Lung (tissue), 12 donors: ENCODE results near the gene CYP27C1. TPM values are rescaled to one million over a fixed set of nuclear protein-coding genes. Genes with fewer than 3 reads are reported as not detected.

Source experiments
- ATAC-seq: fragments of 200-7000 bp; cut with Tn5 transposase; one replicate; pipeline ENCODE4 v1.9.1; 2020; ENCODE audit warnings: moderate number of reproducible peaks; ENCODE audit not compliant: insufficient read depth, low FRiP score
- DNase-seq, 3 donors: peaks; one replicate each; pipeline ENCODE4 v3.0.0-alpha.2; 2013 to 2017
- H3K27ac ChIP-seq, 2 donors: one replicate each; pipeline ENCODE4 v1.5.1; 2013; ENCODE audit warnings: mild to moderate bottlenecking in 2 of 2, moderate library complexity in 2 of 2, control low read depth in 1 of 2, inconsistent platforms in 1 of 2, low read depth in 1 of 2, low read length in 1 of 2
- H3K27me3 ChIP-seq, 3 donors: one replicate each; pipeline ENCODE4 v1.5.1; 2013; ENCODE audit warnings: low read length in 2 of 3; ENCODE audit not compliant: control insufficient read depth in 3 of 3, insufficient read depth in 3 of 3
- H3K36me3 ChIP-seq, 4 donors: one replicate each; pipeline ENCODE4 v1.5.1; 2013; ENCODE audit warnings: low read length in 4 of 4, mild to moderate bottlenecking in 1 of 4, moderate library complexity in 1 of 4; ENCODE audit not compliant: control insufficient read depth in 4 of 4, insufficient read depth in 4 of 4
- H3K4me1 ChIP-seq, 5 donors: one replicate each; pipeline ENCODE4 v1.5.1; 2013; ENCODE audit warnings: low read length in 5 of 5, mild to moderate bottlenecking in 2 of 5, moderate library complexity in 1 of 5; ENCODE audit not compliant: control insufficient read depth in 5 of 5, insufficient read depth in 5 of 5
- H3K4me3 ChIP-seq: one replicate; pipeline ENCODE4 v1.5.1; 2013; ENCODE audit warnings: mild to moderate bottlenecking, control low read depth, moderate library complexity
- H3K9ac ChIP-seq, 2 donors: one replicate each; pipeline ENCODE4 v1.5.1; 2013; ENCODE audit warnings: low read length in 2 of 2, control low read depth in 1 of 2; ENCODE audit not compliant: insufficient read depth in 1 of 2
- H3K9me3 ChIP-seq, 4 donors: one replicate each; pipeline ENCODE4 v1.5.1; 2013; ENCODE audit warnings: low read length in 3 of 4, mild to moderate bottlenecking in 1 of 4, moderate library complexity in 1 of 4; ENCODE audit not compliant: control insufficient read depth in 4 of 4, insufficient read depth in 3 of 4
- WGBS, 2 donors: extraction: QIAGEN DNeasy Blood & Tissue Kit; methylation state at CpG; one replicate each; pipeline ENCODE4 v1.1.7; 2013; 5-methylcytosine and 5-hydroxymethylcytosine counted together
- polyA plus RNA-seq, 2 donors: library from polyadenylated mRNA; stranded (reverse); fragments of 200-250 nt; gene quantifications; one replicate each; pipeline ENCODE4 v1.2.1, GENCODE V29; 2013
- total RNA-seq, 2 donors: library from RNA; depleted of rRNA in 1 of 2; stranded (reverse); fragments of >200 nt in 1 of 2; gene quantifications; one replicate each; pipeline ENCODE4 v1.2.1, GENCODE V29; 2014 to 2021
- TF ChIP-seq, protein P1 (sequence below): IDR thresholded peaks from 2 replicates; pipeline ENCODE4 v1.5.1; 2012; ENCODE audit warnings: mild to moderate bottlenecking; ENCODE audit errors: control extremely low read depth, extremely low read depth
- donor health status: control.
- donor health status: control.
- donor health status: Bipolar disorder and iron deficiency.
- donor health status: healthy.
- donor health status: DM: yes; HTN: yes; CAD: no.

The CYP27C1 gene
- total and polyA plus RNA-seq, 4 donors, result 0.04 to 2.9 (median 0.07) TPM

DNA sequence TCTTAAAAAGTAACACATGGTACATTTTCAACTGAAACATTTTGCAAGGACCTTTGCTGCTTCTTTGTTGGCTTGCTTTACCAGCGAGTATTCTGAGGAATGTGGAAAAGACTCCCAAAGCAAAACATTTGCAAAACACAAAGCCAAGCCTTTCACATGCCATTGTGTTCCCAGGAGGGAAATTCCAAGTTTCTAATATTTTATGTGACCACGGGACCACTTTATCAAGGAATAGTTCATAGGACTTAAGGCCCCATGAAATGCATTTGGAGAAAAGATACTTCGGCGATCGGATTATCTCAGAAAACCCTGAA, 26.2 kb downstream of the CYP27C1 start:
- Histone ChIP-seq H3K4me1 (peaks cover 0 to 23% (median 7%) of the 10 kb centered on the region in 5 donors), H3K27ac (no peak overlapping the region), H3K27me3 (no peaks in the 10 kb centered on the region), H3K9me3 (peaks cover 0 to 3% (median 0%) of the 10 kb centered on the region in 4 donors), H3K9ac (peak overlapping the region in 1 of 2 donors; percentile 3), H3K4me3 (no peak overlapping the region), H3K36me3 (peaks cover 0 to 2% (median 0%) of the 10 kb centered on the region in 4 donors)
- WGBS, 2 donors, result 69 to 79% methylated on average over 5 of the region's 5 CpGs
- no peak for ATAC-seq
- peak in 2 of 3 donors; percentile 87 to 92 for DNase-seq
- TF ChIP-seq, protein P1, sequence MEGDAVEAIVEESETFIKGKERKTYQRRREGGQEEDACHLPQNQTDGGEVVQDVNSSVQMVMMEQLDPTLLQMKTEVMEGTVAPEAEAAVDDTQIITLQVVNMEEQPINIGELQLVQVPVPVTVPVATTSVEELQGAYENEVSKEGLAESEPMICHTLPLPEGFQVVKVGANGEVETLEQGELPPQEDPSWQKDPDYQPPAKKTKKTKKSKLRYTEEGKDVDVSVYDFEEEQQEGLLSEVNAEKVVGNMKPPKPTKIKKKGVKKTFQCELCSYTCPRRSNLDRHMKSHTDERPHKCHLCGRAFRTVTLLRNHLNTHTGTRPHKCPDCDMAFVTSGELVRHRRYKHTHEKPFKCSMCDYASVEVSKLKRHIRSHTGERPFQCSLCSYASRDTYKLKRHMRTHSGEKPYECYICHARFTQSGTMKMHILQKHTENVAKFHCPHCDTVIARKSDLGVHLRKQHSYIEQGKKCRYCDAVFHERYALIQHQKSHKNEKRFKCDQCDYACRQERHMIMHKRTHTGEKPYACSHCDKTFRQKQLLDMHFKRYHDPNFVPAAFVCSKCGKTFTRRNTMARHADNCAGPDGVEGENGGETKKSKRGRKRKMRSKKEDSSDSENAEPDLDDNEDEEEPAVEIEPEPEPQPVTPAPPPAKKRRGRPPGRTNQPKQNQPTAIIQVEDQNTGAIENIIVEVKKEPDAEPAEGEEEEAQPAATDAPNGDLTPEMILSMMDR, result no peak

DNA sequence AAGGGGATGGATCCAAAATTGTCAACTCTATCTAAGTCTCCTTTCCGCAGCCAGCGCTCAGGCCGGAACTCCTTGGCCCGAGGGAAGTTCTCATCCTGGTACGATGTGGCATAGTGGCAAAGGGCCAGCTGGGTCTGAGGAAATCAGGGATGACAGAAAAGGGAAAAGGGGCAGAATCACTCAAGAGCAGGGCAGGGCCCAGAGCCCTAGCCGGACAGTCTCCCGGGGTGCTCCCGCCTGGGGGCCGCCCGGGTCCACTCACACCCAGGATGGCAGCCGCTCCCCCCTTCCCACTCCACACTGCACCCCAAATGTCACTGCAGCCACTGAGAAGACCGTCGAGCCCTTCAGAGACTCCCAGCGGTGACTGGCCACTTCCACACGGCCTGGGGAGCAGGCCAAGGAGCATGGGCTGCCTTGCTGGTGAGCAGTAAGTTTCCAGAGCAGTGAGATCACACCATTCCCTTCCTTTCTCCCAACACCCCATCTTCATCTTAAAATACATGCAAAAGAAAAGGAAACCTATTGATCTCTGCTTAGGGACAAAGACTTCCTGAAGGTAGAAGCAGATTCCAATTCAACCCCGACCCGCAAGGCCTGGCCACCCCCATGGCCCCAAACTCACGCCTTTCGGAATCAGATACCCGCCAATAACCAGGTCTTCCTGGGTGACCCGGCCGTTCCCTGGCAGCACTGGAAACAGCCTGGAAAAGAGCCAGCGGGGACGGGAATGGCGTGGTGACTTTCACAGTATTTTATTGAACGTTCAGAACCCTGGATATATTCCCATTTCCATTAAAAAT, 26.7 kb downstream of the CYP27C1 start:
- 71 to 85% methylated on average over 26 of the region's 26 CpGs for WGBS, 2 donors
- Histone ChIP-seq H3K9me3 (peaks cover 0 to 3% (median 0%) of the 10 kb centered on the region in 4 donors), H3K36me3 (peaks cover 0 to 2% (median 0%) of the 10 kb centered on the region in 4 donors), H3K4me3 (no peak overlapping the region), H3K27me3 (no peaks in the 10 kb centered on the region), H3K4me1 (peaks cover 0 to 23% (median 7%) of the 10 kb centered on the region in 5 donors), H3K27ac (no peak overlapping the region), H3K9ac (no peak overlapping the region)
- ATAC-seq (no peak), DNase-seq (peak in 2 of 3 donors; percentile 86 to 90)
- TF ChIP-seq, protein P1, result no peak

DNA sequence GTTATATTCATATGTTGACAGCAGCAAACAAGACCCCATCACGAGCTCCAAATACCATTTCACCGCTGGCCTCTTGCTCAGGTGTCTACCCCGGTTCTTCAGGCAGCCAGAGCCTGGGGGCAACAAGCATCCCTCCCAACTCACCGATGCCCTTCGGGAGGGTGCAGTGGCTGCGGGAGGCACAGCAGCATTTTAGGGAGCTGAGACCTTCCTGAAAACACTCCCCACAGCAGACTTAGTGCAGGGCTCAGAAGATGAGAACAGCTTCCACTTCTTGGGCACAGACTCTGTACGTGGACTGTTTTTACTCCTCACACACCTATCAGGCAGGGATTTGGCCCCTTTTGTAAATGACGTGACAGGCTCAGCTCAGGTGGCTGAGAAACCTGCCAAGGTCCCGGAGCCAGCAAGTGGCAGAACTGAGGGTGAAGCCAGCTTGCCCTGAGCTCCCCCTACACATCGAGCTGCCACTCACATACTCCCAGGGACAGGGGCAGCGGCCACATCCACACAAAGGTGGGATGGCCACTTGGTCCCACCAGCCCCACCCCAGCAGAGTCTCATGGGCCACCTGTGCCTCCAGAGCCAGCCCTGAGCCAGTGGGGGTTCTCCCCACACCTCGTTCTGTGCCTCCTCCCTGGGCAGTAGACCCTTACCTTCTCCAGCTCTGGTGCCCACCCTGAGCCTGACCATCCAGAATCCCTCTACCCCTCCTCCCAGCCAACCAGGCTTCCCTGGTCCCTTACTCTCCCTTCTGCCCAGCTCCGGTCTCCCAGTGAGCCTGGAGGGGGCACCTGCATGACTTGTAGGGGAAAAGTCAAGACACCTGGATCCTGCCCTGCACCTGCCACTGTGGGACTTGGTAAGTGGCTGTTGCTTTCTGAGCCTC, 28.5 kb downstream of the CYP27C1 start:
- Histone ChIP-seq H3K27me3 (no peaks in the 10 kb centered on the region), H3K27ac (no peak overlapping the region), H3K4me3 (no peak overlapping the region), H3K4me1 (peaks cover 0 to 23% (median 7%) of the 10 kb centered on the region in 5 donors), H3K9ac (no peak overlapping the region), H3K36me3 (peaks cover 0 to 9% (median 2%) of the 10 kb centered on the region in 4 donors), H3K9me3 (peaks cover 0 to 3% (median 0%) of the 10 kb centered on the region in 4 donors)
- no peak for ATAC-seq
- TF ChIP-seq, protein P1, result no peak
- no peak for DNase-seq
- WGBS, 2 donors, result 92 to 94% methylated on average over 13 of the region's 13 CpGs
